Measurements from ENCODE around the gene CARHSP1.
A peak's percentile ranks its signal among the peaks of the same experiment; 100 is the strongest.

CARHSP1 gene

GRCh38 chr16:8851761-8852403, 16.9 kb downstream of the CARHSP1 start:
- TF ChIP-seq, protein P1, sequence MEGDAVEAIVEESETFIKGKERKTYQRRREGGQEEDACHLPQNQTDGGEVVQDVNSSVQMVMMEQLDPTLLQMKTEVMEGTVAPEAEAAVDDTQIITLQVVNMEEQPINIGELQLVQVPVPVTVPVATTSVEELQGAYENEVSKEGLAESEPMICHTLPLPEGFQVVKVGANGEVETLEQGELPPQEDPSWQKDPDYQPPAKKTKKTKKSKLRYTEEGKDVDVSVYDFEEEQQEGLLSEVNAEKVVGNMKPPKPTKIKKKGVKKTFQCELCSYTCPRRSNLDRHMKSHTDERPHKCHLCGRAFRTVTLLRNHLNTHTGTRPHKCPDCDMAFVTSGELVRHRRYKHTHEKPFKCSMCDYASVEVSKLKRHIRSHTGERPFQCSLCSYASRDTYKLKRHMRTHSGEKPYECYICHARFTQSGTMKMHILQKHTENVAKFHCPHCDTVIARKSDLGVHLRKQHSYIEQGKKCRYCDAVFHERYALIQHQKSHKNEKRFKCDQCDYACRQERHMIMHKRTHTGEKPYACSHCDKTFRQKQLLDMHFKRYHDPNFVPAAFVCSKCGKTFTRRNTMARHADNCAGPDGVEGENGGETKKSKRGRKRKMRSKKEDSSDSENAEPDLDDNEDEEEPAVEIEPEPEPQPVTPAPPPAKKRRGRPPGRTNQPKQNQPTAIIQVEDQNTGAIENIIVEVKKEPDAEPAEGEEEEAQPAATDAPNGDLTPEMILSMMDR (conservative IDR thresholded peaks at IDR 0.05; ENCODE audit: low read length) = no peak
- no peak for TF ChIP-seq EZH2phosphoT487 (IDR thresholded peaks at IDR 0.05; ENCODE audit: borderline replicate concordance)
- Histone ChIP-seq H2AFZ (ENCODE audit: low read length) (no peak overlapping the region), H3K9me3 (ENCODE audit: insufficient read depth, low read depth, low read length) (no peaks in the 10 kb centered on the region), H3K4me3 (ENCODE audit: low read length, poor library complexity, severe bottlenecking) (no peak overlapping the region), H3F3A (ENCODE audit: low read depth) (no peaks in the 10 kb centered on the region), H3K9ac (ENCODE audit: low read depth, low read length, poor library complexity, severe bottlenecking) (no peak overlapping the region), H3K4me1 (ENCODE audit: insufficient read depth, low read length, poor library complexity, severe bottlenecking) (no peaks in the 10 kb centered on the region), H3K9me2 (replicated peaks; ENCODE audit: low read depth, low read length) (no peaks in the 10 kb centered on the region), H3K27me3 (ENCODE audit: insufficient read depth, low read length, poor library complexity, severe bottlenecking) (no peaks in the 10 kb centered on the region), H3K36me3 (ENCODE audit: insufficient read depth, low read length) (peaks cover 59% of the 10 kb centered on the region; the same call in 1 of the 2 replicates), H4K20me1 (ENCODE audit: insufficient read depth, low read length, poor library complexity, severe bottlenecking) (no peaks in the 10 kb centered on the region), H3K4me2 (ENCODE audit: low read depth, low read length, poor library complexity, severe bottlenecking) (no peak overlapping the region), H3K79me2 (ENCODE audit: insufficient read depth, low read length) (no peaks in the 10 kb centered on the region)

DNA sequence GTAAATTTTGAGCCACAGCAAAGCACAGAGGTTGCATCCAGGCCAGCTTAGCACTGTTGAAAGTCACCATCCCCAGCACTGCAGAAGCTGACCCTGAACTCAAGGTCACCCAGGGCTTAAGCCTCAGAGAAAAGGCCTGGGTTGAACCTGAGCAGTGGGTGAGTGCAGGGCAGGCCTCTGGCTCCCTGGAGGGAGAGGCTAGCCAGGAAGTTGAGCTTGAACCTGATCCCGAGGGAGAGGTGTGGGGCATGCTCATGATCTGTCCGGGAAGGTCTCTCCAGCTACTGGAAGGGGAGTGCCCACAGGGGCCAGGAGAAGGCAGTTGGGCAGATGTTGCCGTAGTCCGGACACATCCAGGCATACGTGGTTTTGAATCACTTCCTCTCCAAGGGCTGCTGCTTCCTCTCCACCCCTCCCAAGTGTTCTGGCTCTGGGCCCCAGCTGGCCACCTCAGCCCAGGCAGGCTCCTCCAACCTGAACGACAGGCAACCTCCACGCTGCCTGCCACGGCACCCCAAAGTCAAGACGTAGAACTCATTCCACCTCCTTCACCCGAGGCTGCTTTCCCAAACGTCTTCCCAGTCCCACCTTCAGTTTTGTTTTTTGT, 18.4 kb downstream of the CARHSP1 start:
- Histone ChIP-seq H2AFZ (ENCODE audit: low read length) (no peak overlapping the region), H3K27me3 (ENCODE audit: insufficient read depth, low read length, poor library complexity, severe bottlenecking) (no peaks in the 10 kb centered on the region)

GRCh38 chr16:8849411-8850011, 19.3 kb downstream of the CARHSP1 start:
- Histone ChIP-seq H3F3A (ENCODE audit: low read depth) (no peaks in the 10 kb centered on the region), H3K4me2 (ENCODE audit: low read depth, low read length, poor library complexity, severe bottlenecking) (peak overlapping the region; percentile 51), H3K4me3 (ENCODE audit: low read length, poor library complexity, severe bottlenecking) (no peak overlapping the region), H3K4me1 (ENCODE audit: insufficient read depth, low read length, poor library complexity, severe bottlenecking) (no peaks in the 10 kb centered on the region), H3K9ac (ENCODE audit: low read depth, low read length, poor library complexity, severe bottlenecking) (no peak overlapping the region), H3K27me3 (ENCODE audit: insufficient read depth, low read length, poor library complexity, severe bottlenecking) (no peaks in the 10 kb centered on the region), H3K36me3 (ENCODE audit: insufficient read depth, low read length) (peaks cover 38% of the 10 kb centered on the region; the same call in 1 of the 2 replicates), H3K9me3 (ENCODE audit: insufficient read depth, low read depth, low read length) (no peaks in the 10 kb centered on the region), H2AFZ (ENCODE audit: low read length) (no peak overlapping the region), H4K20me1 (ENCODE audit: insufficient read depth, low read length, poor library complexity, severe bottlenecking) (no peaks in the 10 kb centered on the region), H3K79me2 (ENCODE audit: insufficient read depth, low read length) (no peaks in the 10 kb centered on the region), H3K9me2 (replicated peaks; ENCODE audit: low read depth, low read length) (no peaks in the 10 kb centered on the region)
- TF ChIP-seq, protein P1 (conservative IDR thresholded peaks at IDR 0.05; ENCODE audit: low read length) = no peak
- no peak for TF ChIP-seq EZH2phosphoT487 (IDR thresholded peaks at IDR 0.05; ENCODE audit: borderline replicate concordance)

More for the DNA sequence above, 18.4 kb downstream of the CARHSP1 start:
- no peaks in the 10 kb centered on the region for H3K9me3 ChIP-seq (ENCODE audit: insufficient read depth, low read depth, low read length)
- TF ChIP-seq EZH2phosphoT487 (IDR thresholded peaks at IDR 0.05; ENCODE audit: borderline replicate concordance) = no peak
- TF ChIP-seq, protein P1 (conservative IDR thresholded peaks at IDR 0.05; ENCODE audit: low read length) = no peak
- peaks cover 47% of the 10 kb centered on the region; the same call in 1 of the 2 replicates for H3K36me3 ChIP-seq (ENCODE audit: insufficient read depth, low read length)
- H3F3A ChIP-seq (ENCODE audit: low read depth) = no peaks in the 10 kb centered on the region
- H3K79me2 ChIP-seq (ENCODE audit: insufficient read depth, low read length) = no peaks in the 10 kb centered on the region
- H3K9me2 ChIP-seq (replicated peaks; ENCODE audit: low read depth, low read length) = no peaks in the 10 kb centered on the region
- no peaks in the 10 kb centered on the region for H4K20me1 ChIP-seq (ENCODE audit: insufficient read depth, low read length, poor library complexity, severe bottlenecking)
- peak overlapping the region; percentile 51 for H3K4me2 ChIP-seq (ENCODE audit: low read depth, low read length, poor library complexity, severe bottlenecking)
- no peaks in the 10 kb centered on the region for H3K4me1 ChIP-seq (ENCODE audit: insufficient read depth, low read length, poor library complexity, severe bottlenecking)
- H3K9ac ChIP-seq (ENCODE audit: low read depth, low read length, poor library complexity, severe bottlenecking) = no peak overlapping the region
- no peak overlapping the region for H3K4me3 ChIP-seq (ENCODE audit: low read length, poor library complexity, severe bottlenecking)

Data from Loucy (cell line).